GM21529 (cell line): ENCODE data around the gene PTGDS.

Experiments used
- ATAC-seq: cut with Tn5 transposase; IDR thresholded peaks from one replicate; pipeline ENCODE4 v1.9.1; 2021; ENCODE audit not compliant: unreplicated experiment

The PTGDS gene

DNA sequence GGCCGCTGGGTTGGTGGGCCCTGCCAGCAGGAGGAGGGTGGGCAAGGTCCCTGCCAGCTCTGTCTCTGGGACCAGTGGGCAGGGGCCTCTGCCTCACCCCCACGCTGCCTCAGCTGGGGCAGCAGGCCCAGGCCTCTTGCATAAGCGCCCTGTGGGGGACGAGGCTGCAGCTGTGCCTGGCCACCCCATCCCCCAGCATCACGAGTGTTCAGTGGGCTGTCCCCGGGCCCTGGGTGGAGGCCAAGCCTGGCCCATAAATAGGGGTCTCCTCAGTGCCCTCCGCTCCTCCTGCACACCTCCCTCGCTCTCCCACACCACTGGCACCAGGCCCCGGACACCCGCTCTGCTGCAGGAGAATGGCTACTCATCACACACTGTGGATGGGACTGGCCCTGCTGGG is at the start of gene PTGDS:
TSS of gene PTGDS (plus strand) at position 282 of the 400 bp plus-strand sequence. CDS start at position 357, 75 bp downstream.
- ATAC-seq, result no peak

DNA sequence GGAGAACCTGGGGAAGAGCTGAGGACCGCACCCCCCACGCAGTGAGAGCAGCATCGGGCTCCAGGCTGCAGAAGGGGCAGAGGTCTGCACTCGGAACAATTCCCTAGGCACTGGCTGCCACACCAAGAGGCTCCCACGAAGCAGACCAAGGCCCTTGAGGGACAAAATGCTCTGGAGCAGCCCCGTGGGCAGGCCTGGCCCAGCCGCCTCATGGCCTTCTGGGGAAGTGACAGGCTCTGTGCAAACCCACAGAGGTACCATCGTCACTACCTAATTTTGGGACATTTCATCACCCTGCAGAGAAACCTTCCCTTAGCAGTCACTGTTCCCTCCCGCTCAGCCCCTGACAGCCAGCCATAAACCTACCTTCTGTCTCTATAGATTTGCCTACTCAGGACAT is 48.7 kb upstream of the PTGDS start:
- no peak for ATAC-seq

DNA sequence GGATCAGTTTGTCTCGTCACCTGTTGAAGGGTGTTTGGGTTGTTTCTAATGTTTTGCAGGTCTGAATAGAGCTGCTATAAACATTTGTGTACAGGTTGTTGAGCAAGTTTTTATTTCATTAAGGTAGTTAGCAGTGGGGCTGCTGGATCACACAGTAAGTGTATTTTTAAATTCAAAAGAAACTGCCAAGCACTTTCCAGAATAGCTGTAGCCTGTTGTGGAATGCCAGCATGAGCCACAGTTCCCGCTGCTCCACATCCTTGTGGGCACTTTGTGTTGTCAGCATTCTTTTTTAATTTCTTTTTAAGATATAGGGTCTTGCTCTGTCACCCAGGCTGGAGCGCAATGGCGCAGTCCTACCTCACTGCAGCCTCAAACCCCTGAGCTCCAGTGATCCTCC is 47.3 kb upstream of the PTGDS start:
- no peak for ATAC-seq

DNA sequence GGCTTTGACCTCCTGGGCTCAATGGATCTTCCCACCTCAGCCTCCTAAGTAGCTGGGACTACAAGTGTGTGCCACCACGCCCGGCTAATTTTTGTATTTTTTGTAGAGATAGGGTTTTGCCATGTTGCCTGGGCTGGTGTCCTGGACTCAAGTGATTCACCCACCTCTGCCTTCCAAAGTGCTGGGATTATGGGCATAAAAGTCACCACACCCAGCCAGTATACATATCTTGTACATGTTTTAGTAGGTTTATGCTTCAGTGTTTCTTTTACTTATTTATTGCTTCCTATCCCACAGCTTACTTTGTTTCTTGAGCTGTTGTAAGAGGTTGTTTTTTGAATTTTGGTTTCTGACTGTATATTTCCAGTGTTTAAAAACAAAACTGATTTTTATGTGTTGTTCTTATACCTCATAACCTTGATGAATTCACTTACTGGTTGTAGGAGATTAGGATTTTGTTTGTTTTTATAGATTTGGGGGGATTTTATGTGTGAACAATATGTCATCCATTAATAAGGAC is 45.6 kb upstream of the PTGDS start:
- no peak for ATAC-seq

DNA sequence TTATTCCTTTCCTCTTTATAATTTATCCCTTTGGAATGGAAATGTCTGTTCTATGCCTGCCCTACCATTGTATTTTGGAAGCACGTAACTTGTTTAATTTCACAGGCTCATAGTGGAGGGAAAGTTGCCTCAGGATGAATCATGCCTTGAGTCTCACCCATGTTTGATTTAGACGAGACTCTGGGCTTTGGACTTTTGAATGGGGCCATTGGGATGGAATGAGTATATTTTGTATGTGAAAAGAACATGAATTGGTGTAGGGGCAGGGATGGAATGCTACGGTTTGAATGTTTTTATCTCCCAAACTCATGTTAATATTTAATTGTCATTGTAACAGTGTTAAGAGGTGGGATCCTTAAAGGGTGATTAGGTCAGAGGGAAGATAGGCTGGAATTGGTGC is 43.0 kb upstream of the PTGDS start:
- no peak for ATAC-seq

DNA sequence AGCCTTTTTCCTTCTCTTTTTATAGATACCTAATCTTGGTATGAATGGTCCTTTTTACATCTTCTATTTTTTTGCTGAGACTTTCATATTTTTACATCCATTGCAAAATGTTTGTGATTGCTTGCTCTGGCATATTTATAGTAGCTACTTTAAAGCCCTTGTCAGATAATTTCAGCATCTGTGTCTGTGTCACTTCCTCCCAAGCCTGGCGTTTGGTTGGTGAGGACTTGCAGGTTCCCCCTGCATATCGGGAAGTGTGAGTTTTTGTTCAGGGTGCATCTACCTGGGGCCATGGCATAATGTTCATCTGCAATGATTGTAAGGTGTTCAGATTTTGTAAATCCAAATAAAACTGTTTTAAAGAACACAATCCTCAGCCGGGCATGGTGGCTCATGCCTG is 41.7 kb upstream of the PTGDS start:
- no peak for ATAC-seq

DNA sequence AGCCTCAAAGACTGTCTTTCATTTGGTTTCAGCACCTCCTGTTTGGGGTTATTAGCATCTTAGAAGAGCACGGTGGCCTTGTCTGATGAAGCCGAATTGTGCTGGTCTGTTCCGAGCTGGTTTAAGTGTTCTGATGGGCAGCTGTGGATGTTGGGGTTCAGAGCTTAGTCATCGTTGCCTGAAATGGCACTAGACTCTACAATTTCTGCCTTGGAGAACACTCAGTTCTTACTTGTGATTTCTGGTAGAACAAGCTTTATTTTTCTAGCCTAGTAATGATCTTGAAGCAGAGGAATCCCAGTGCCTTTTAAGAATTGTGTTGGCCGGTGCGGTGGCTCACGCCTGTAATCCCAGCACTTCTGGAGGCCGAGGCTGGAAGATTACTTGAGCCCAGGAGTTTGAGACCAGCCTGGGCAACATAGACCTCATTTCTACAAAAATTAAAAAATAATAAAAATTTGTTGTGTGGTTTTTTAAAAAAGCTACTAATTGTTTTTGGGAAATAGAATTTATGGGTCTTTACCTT is 40.6 kb upstream of the PTGDS start:
- no peak for ATAC-seq

DNA sequence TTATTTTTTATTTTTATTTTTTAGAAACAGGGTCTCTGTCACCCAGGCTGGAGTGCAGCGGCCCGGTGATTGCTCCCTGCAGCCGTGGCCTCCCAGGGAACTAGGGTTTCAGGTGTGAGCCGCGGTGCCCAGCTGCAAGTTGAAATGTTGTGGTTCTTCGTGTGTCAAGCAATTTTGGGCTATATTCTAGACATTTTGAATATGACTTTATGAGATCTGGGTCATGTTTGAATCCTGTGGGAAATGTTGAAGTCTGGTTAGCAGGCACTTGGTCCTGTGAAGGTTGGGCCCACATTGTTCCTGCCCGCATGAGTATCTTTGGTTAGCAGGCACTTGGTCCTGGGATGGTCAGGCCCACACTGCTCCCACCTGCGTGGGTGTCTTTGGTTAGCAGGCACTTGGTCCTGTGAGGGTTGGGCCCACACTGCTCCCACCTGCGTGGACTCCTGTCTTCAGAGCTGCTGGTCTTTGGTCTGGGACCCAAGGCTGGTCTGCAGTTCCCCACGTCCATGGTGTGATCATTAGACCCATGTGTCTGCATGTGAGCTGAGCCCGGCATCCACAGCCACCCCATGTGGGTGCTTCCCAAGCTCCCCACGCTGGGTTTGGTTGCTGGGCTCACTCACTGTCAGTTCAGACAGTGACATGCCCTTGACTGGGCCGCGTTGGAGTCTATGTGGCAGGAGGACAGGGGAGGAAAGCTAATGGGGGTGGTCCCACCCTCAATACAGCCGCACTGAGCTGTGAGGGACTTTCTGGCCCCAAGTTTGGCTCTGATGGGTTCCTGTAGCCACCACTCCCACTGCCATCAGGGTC is 39.9 kb upstream of the PTGDS start:
- no peak for ATAC-seq

DNA sequence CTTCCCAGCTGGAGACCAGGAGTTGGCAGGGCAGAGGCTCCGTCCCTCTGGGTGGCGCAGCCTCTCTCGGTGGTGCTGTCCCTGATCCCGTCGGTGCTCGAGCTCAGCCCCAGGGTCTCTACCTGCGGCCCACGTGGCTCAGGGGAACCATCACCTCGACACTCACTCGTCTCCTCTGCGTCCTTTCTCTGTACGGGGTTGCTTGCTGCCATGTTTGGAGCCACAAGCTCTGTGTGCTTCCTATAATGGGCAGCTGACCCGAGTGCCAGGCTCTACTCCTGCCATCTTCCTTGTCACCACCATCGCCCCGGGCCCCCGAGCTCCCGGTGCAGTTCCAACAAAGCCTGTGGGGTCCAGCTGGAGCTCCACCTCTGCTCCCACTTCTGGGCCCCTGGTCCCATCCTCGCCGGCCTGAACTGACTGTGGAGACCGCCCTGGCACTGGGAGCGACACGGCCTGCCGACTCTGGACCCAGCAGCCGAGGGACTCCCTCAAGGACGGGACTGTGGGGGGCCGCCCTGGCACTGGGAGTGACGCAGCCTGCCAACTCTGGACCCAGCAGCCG is 37.8 kb upstream of the PTGDS start:
- ATAC-seq, result no peak

DNA sequence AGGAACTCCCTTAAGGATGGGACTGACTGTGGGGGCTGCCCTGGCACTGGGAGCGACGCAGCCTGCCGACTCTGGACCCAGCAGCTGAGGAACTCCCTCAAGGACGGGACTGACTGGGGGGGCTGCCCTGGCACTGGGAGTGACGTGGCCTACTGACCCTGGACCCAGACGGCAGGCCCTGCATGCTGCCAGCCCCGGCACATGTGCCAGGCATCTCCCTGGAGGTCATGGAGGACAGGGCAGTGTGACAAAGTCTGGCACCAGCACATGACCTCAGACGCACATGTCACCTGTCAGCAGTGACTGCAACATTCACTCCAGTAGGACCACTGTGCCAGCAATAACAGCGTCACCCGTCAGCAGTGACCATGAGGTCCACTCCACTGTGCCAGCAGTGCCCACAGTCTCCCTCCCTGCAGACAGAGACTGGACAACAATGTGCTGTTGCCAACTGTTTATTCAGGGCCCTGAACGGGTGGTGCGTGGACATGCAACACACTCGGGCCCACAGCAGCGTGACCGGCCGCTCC is 37.2 kb upstream of the PTGDS start:
- ATAC-seq, result no peak

DNA sequence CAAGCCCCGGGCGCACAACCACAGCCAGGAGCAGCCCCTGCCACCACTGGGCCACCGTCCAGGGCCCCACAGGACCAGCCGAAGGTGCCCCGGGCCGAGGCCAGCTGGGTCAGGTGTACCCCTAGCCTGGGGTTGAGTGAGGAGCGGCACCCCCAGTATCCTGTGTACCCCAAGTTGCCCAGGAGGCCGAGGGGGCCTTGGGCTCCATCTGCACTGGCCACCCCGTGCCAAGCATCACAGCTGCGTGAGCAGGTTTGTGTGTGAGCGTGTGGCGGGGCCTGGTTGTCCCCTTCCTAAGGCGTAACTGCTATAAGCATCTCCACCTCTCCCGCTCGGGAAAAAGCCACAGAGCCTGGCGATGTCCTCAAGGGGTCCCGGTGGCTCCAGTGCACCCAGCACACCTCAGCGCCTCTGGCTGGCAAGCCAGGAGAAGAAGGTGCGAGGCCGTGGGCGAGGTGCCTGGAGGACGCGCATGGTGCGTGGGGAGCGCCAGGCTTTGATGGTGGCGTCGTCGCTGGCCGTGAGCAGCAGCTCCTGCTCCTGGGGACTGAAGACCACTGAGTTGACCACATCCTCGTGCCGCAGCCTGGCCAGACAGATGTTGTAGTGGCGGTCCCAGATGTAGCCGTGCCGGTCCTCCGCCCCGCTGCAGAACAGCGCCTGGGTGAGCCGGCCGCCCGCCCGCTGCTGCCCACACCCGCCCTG is 36.6 kb upstream of the PTGDS start:
- no peak for ATAC-seq

DNA sequence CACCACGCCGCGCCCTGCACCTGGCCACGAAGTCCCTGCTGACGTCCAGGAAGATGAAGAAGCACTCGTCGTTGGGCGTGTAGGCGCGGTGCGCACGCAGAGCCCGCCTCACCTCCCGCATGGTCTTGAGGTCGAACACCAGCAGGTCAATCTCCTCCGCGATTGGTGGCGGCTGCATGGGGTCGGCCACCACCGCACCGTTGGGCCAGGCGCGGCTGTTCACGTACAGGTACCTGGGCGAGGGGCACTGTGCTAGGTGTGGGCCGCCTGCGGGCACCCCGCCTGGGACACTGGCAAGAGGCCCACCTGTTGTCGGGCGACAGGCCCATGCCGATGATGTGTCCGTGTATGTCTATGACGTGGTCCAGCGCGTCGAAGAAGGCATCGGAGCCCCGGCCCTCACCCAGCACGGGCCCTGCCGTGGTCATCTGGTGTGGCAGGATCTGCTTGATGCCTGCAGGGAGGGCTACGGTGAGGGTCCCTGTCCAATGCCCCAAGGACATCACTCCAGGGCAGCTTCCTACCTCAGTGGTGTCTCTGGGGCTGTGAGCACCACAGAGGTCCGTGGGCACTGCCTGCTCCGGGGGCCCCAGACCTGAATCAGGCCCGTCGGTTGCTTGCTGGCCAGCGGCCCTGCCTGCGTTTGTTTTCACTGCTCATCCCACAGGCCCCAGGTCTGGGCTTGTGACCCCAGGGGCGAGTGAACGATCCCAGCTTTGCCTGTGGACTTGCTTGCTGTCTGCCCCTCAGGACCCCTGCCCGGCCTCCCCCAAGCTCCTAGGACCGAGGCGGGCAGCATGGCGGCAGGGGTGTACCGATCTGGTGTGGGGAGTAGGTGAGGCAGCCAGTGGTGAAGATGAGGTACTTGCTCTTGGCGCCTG is 35.8 kb upstream of the PTGDS start:
- no peak for ATAC-seq

DNA sequence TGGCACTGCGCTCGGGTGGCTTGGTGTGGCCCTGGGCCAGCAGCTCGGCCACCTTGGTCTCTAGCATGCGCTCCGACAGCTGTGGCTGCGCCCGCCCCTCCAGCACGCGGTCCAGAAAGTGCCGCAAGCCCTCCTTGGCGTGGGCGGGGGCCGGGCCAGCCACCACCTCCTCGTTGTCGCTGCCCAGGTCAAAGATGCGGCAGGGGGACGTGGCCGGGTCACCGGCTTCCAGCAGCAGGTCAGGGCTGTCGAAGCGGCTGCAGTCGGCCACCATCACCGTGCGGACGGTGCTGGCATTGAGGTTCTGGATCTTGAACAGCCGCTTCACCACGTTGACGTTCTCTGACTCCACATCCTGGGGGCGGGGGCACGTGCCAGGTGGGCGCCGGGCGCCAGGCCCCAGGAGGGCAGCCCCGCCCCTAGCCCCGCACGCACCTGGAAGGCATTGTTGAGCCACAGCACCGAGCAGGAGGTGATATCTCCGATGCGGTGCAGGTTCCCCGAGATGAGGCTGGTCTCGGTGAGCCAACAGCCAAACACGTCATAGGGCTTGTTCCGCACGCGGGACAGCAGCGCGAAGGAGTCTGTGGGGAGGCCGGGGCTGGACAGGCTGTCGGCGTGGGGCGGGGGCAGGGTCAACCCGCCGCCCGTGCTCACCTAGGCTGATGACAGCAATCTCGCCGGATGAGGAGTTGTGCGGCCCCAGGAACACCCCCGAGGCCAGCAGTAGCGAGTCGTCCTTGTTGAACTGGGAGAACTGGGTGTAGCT is 35.0 kb upstream of the PTGDS start:
- ATAC-seq, result no peak

DNA sequence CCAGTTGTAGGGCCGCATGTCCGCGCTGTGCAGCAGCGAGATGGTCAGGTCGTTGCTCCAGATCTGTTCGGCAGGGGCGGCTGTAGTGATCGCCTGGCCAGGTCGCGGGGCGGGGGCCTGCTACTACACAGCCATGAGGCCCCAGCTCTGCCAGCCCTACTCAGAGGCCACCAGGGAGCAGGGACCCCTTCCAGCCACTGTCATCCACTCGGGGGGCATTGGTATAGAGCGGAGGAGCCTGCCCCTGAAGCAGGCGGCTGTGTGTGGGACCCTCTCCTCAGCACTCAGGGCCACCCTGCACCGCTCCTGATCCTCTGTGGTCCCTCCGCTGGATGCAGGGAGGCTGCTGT is 34.4 kb upstream of the PTGDS start:
- no peak for ATAC-seq

DNA sequence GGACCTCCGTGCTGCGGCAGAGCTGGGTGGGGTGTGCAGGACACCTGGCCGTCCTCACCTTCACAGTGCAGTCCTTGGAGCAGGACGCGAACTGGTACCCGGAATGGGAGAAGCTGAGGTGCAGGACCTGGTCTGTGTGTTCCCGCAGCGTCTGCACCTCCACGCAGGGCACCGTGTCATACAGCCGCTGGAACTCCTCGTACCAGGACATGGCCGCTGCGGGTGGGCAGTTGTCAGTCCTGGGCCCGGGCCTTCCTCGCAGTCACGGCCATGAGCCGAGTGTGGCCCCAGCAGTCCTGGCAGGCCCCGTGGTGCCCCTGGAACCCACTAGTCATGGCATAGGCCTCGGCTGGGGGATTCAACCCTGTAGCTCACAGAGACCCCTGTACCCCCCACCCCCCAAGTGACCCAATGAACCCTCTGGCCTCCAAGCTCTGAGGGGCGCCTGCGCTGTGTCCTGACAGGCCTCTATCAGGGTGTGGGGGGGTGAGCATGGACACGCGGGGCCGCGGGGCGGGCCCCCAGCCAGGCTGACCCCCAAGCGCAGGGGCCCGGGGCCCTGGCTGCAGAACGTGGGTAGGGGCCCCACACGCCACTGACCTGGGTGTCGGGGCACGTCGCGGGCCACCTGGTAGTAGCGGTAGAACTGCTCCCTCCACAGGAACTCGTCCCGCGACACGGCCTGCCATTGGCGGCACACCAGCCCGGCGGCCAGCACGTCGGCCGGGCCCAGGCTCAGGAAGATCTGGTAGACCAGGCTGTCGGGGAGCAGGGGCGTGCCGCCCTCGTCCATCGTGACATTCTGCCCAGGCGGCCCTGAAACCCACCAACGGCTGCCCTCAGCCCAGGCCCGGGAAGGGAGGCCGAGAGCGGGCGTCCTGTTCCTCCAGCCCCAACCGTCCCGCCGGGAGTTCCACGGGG is 33.8 kb upstream of the PTGDS start:
- peak; percentile 20 for ATAC-seq

DNA sequence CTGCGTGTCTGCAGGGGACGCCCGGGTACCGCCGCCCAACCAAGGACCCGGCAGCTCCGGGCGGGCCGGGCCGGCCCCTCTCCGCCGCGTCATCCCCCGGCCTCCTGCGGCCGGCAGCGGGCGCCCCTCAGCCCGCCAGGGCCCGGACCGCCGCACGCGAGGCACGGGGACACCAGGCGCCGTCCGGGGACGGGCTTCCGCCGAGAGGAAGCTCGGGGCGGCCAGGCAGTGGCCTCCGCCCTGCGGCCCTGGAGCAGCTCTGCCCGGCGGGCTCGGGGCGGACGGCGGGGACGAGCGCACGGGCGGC is 33.1 kb upstream of the PTGDS start:
- peak; percentile 30 for ATAC-seq

DNA sequence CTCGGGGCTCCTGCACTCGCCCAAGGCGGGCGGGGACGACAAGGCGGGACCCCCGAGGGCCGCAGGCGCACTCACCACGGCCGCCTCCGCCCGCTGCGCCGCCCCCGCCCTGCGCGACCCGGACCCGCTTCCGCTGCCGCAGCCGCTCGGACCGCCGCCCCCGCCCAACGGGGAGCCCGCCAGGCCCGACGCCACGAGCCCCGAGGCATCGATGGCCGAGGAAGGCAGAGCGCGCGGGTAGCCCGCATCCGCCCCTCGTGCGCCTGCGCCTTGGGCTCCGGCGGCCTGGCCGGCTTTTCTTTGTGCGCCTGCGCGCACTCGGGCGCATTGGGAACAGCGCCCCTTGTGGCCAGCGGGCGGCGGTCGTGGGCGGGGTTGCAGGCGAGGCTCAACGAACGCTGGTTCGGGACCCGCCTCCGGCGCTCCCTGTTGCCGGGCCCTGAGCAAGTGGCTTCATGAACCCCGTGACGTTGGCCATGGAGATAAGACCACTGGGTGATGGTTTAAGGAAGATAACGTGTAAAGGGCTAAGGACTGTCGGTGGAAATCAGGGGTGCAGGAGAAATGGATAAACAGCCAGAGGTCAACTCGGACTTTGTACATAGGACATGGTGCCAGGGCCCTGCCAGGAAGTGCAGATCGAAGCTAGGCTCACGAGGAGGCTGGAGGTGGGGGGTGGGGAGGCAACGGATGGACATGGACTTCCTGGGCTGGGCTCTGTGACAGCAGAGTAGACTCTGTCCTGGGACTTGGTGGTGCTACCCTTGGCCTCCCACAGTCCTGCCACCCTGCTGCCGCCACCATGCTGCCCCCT is 32.6 kb upstream of the PTGDS start, which contains the start of the genes C8G and FBXW5:
TSS of gene C8G (plus strand) at position 725 of the 814 bp plus-strand sequence. CDS start at position 803, 78 bp downstream.
TSS of gene FBXW5 (minus strand) at position 220 of the 814 bp plus-strand sequence. CDS start 655 bp downstream, outside the sequence.
- ATAC-seq, result peak; percentile 62
